ENCODE data around the gene C12orf42. TPM values are rescaled to one million over a fixed set of nuclear protein-coding genes. Genes with fewer than 3 reads are reported as not detected.

C12orf42 gene
- total RNA-seq, 1 donor from 2014 or later, result not detected

GRCh38 chr12:103462675-103463074, 33.1 kb downstream of the C12orf42 start:
- TF ChIP-seq CTCF (IDR thresholded peaks at IDR 0.05; ENCODE audit: partially characterized antibody, unreplicated experiment), result no peak
- DNase-seq, result no peak

GRCh38 chr12:103457471-103457870, 38.3 kb downstream of the C12orf42 start:
- Mint-ChIP-seq H3K4me1 (ENCODE audit: low read depth, unreplicated experiment) (no peaks in the 10 kb centered on the region), H3K4me3 (ENCODE audit: unreplicated experiment) (no peak overlapping the region), H3K27ac (ENCODE audit: unreplicated experiment) (no peak overlapping the region), H3K9me3 (ENCODE audit: unreplicated experiment) (no peaks in the 10 kb centered on the region), H3K27me3 (ENCODE audit: unreplicated experiment) (no peaks in the 10 kb centered on the region), H3K36me3 (ENCODE audit: unreplicated experiment) (no peaks in the 10 kb centered on the region)
- no peak for TF ChIP-seq CTCF (IDR thresholded peaks at IDR 0.05; ENCODE audit: partially characterized antibody, unreplicated experiment)
- DNase-seq, result no peak

More at GRCh38 chr12:103462675-103463074, 33.1 kb downstream of the C12orf42 start:
- Mint-ChIP-seq H3K9me3 (ENCODE audit: unreplicated experiment) (peaks cover 4% of the 10 kb centered on the region), H3K4me3 (ENCODE audit: unreplicated experiment) (no peak overlapping the region), H3K27me3 (ENCODE audit: unreplicated experiment) (no peaks in the 10 kb centered on the region), H3K4me1 (ENCODE audit: low read depth, unreplicated experiment) (no peaks in the 10 kb centered on the region), H3K36me3 (ENCODE audit: unreplicated experiment) (no peaks in the 10 kb centered on the region), H3K27ac (ENCODE audit: unreplicated experiment) (no peak overlapping the region)

- no peak for TF ChIP-seq CTCF (IDR thresholded peaks at IDR 0.05; ENCODE audit: partially characterized antibody, unreplicated experiment)
- no peaks in the 10 kb centered on the region for H3K27me3 Mint-ChIP-seq (ENCODE audit: unreplicated experiment)
- H3K4me1 Mint-ChIP-seq (ENCODE audit: low read depth, unreplicated experiment), result no peaks in the 10 kb centered on the region
- no peak for DNase-seq
- H3K36me3 Mint-ChIP-seq (ENCODE audit: unreplicated experiment), result no peaks in the 10 kb centered on the region
- H3K4me3 Mint-ChIP-seq (ENCODE audit: unreplicated experiment), result no peak overlapping the region
- H3K27ac Mint-ChIP-seq (ENCODE audit: unreplicated experiment), result no peak overlapping the region
- no peaks in the 10 kb centered on the region for H3K9me3 Mint-ChIP-seq (ENCODE audit: unreplicated experiment)
Measured at GRCh38 chr12:103456006-103456405, 39.8 kb downstream of the C12orf42 start.

- Mint-ChIP-seq H3K4me3 (ENCODE audit: unreplicated experiment) (no peak overlapping the region), H3K27me3 (ENCODE audit: unreplicated experiment) (no peaks in the 10 kb centered on the region), H3K9me3 (ENCODE audit: unreplicated experiment) (no peaks in the 10 kb centered on the region), H3K27ac (ENCODE audit: unreplicated experiment) (no peak overlapping the region), H3K36me3 (ENCODE audit: unreplicated experiment) (no peaks in the 10 kb centered on the region), H3K4me1 (ENCODE audit: low read depth, unreplicated experiment) (no peaks in the 10 kb centered on the region)
- DNase-seq, result no peak
- no peak for TF ChIP-seq CTCF (IDR thresholded peaks at IDR 0.05; ENCODE audit: partially characterized antibody, unreplicated experiment)
Measured at GRCh38 chr12:103455020-103455763, 40.6 kb downstream of the C12orf42 start.

GRCh38 chr12:103444983-103445382, 50.8 kb downstream of the C12orf42 start:
- Mint-ChIP-seq H3K27me3 (ENCODE audit: unreplicated experiment) (no peaks in the 10 kb centered on the region), H3K9me3 (ENCODE audit: unreplicated experiment) (no peaks in the 10 kb centered on the region), H3K4me1 (ENCODE audit: low read depth, unreplicated experiment) (no peaks in the 10 kb centered on the region), H3K36me3 (ENCODE audit: unreplicated experiment) (no peaks in the 10 kb centered on the region), H3K27ac (ENCODE audit: unreplicated experiment) (no peak overlapping the region), H3K4me3 (ENCODE audit: unreplicated experiment) (no peak overlapping the region)
- no peak for TF ChIP-seq CTCF (IDR thresholded peaks at IDR 0.05; ENCODE audit: partially characterized antibody, unreplicated experiment)
- no peak for DNase-seq
